HG02885 (cell line): ENCODE results near the gene ZSWIM1.
"Not testable (repeated sequence)": the region's sequence is repeated elsewhere in the genome, so short reads cannot be mapped to it uniquely, and the experiment has no call there.

Source experiments
- ATAC-seq: cut with Tn5 transposase; IDR thresholded peaks from one replicate; pipeline ENCODE4 v1.9.1; 2021; ENCODE audit warnings: mild to moderate bottlenecking; ENCODE audit not compliant: unreplicated experiment, poor library complexity

The ZSWIM1 gene

DNA sequence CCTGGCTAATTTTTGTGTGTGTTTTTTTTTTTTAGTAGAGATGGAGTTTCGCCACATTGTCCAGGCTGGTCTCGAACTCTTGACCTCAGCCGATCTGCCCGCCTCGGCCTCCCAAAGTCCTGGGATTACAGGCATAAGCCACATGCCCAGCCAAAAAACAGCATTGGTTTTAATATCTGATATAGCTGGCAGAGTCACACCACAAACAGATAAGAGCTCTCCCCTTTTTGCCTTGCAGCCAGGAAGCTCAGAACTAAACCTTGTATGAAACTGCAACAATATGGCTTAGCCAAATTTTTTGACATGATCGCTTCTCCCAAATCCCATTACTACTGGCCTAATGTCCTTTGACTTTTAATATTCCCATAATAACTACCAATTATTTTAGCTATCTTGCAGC, 28.7 kb upstream of the ZSWIM1 start:
- no peak for ATAC-seq

DNA sequence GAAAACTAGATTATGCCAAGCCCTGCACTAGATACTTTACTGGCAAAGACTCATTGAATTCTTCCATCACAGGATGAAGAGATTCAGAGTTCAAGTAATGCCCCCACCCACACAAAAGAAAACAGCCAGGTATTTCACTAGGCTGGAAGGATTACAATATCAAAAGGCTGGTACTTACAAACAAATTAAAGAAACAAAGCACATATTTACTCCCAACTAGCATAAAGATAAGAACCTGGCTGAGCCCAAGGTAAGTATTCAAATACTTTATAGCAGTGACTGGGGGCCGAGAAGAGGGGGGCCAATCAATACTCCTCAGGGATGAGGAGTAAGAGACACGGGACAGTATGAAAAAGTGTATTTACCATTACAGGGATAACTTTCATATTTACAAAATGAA, 27.5 kb upstream of the ZSWIM1 start:
- no peak for ATAC-seq

DNA sequence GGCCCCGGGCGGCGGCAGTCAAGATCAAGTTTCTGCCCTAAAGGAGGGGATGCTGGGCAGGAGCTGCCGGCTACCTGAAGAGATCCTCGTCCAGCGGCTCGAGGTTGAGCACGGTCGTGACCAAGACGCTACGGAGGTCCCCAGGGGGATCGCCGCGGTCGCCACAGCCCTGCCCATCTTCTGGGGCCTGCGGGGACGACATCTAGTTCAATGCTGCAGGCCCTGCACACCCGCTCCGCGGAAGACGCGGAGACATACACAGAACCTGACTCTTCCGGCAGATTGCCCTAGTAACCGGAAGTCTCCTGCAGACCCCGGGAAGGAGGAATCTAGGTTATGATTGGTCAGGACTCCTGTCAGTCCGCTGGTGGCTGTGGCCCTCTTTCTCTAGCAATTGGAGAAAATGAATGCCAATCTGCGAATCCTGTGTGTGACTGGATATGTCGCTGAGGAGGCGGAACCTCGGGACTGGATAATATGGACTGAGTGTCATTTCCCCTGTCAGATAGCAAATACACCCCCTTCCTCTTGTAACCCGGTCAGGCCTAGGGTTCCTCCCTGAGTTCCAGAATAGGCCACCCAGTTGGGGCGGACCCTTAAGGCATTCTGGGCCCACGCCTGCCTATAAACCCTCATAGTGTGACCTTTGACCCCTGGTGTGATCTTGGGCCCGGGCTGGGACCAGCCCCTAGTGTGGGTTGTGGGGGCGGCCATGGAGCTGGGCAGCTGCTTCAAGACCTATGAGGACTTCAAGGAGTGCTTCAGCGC, 23.7 kb upstream of the ZSWIM1 start, which contains the start of the genes ACOT8 and ZSWIM3:
TSS of gene ACOT8 (minus strand) at position 279 of the 768 bp plus-strand sequence. CDS start at position 202, 77 bp downstream.
TSS of gene ZSWIM3 (plus strand) at position 501 of the 768 bp plus-strand sequence. CDS start at position 713, 212 bp downstream.
- ATAC-seq, result peak; percentile 93

DNA sequence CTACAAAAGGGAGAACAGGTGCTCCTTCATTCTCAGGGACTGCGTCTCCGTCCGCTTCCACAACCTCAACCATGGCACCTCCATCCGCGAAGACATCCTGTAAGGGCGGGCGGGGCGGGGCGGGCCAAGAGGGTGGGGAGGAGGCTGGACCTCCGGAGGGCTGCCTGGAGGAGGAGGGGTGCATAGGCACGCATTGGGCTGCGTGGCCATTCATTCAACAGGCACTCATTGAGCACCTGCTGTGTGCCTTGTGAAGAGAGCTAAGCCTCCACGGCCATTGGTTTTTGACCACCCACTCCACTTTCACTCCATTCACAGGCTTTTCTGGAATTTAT, 23.2 kb upstream of the ZSWIM1 start:
- peak; percentile 20 for ATAC-seq

DNA sequence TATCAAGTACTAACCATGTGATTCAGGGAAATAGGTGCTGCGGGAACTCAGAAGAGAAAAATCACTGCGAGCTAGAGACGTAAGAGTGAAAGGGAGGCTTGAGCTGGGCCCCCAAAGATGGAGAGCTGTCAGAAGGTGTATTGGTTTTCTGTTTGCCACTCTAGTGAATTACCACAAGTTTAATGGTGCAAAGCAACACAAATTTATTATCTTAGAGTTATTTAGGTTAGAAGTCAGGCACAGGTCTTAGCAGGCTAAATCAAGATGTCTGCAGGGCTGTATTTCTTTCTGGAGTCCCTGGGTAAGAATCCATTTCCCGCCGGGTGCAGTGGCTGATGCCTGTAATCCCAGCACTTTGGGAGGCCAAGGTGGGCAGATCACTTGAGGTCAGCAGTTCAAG, 21.1 kb upstream of the ZSWIM1 start:
- ATAC-seq, result no peak

DNA sequence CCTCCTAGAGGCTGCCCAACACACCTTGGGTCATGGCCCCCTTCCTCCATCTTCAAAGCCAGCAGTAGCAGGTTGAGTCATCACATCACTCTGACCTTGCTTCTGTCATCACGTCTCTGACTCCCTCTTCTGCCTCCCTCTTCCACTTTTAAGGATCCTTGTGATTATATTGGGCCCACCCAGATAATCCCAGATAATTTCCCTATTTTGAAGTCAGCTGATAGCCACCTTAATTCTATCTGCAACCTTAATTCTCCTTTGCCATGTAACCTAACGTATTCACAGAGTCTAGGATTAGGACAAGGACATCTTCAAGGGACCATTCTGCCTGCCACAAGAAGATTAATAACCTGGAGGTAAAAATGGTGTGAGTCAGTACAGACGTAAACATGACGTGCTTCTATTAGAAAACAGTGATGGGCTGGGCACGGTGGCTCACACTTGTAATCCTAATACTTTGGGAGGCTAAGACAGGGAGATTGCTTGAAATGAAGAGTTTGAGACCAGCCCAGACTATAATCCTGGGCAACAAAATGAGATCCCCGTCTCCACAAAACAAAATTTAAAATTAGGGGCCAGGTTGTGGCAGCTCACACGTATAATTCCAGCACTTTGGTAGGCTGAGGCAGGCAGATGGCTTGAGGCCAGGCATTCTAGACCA, 20.3 kb upstream of the ZSWIM1 start:
- no peak for ATAC-seq

DNA sequence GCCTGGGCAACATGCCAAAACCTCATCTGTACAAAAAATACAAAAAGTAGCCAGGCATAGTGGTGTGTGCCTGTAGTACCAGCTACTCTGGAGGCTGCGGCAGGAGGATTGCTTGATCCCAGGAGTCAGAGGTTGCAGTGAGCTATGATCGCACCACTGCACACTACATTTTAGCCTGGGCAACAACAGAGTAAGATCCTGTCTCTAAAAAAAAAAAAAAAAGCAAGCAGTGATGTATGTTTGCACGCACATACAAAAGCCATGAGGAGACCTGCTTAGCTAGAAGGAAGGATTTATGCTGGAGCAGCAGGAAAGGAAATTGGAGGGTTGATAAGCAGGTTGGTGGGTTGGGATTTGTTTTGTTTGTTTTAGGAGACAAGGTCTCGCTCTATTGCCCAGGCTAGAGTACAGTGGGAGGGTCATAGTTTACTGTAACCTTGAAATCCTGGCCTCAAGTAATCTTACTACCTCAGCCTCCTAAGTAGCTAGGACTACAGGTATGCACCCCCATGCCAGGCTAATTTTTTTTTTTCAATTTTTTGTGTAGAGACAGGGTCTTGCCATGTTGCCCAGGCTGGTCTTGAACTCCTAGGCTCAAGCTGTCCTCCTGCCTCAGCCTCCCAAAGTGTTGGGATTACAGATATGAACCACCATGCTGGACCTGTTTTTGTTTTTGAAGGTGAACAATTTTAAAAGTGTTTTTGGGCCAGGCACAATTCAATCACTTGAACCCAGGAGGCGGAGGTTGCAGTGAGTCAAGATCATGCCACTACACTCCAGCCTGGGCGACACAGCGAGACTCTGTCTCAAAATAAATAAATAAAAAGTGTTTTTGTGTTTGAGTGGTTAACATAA, 19.6 kb upstream of the ZSWIM1 start:
- ATAC-seq, result no peak

DNA sequence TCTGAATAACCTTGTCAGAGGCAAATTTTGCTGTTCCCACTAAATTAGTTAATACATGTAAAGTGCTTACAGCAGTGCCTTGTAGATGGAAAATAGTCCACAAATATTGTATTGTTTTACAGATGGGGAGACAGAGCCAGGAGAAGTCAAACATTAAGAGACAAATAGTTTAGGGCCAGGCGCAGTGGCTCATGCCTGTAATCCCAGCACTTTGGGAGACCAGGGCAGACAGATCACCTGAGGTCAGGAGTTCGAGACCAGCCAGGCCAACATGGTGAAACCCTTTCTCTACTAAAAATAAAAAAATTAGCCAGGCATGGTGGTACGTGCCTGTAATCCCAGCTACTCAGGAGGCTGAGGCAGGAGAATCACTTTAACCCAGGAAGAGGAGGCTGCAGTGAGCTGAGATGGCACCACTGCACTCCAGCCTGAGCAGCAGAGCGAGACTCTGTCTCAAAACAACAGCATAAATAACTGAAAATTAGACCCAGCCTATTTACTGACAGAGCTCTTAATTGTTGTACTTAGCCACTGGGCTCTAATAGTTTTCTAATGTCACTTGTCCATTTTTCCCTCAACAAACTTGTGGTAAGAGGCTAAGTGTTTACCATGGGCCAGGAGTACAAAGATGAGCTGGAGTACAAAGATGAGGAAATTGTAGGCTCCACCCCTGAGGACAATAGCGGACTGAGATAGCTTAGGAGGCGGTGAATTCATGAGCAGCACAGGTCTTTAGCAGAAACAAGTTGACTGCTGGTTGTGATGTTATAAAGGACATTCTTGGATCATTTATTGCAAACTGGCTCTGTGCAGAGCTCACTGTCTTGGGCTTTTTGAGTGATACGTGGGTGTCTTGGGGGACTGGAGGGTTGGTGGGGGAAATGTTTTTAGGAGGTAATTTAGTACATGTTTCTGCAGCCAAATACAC, 17.2 kb upstream of the ZSWIM1 start:
- ATAC-seq, result no peak

DNA sequence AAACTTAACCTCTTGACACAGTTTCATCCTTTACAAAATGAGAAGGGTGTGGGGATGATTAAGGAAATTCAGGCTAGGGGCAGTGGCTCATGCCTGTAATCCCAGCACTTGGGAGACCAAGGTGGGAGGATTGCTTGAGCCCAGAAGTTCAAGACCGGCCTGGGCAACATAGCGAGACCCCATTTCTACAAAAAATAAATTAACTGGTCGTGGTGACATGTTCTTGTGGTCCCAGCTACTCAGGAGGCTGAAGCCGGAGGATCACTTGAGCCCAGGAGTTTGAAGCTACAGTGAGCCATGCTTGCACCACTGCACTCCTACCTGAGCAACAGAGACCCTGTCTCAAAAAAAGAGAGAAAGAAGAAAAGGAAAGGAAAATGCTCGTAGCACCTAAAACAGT, 14.6 kb upstream of the ZSWIM1 start:
- no peak for ATAC-seq

DNA sequence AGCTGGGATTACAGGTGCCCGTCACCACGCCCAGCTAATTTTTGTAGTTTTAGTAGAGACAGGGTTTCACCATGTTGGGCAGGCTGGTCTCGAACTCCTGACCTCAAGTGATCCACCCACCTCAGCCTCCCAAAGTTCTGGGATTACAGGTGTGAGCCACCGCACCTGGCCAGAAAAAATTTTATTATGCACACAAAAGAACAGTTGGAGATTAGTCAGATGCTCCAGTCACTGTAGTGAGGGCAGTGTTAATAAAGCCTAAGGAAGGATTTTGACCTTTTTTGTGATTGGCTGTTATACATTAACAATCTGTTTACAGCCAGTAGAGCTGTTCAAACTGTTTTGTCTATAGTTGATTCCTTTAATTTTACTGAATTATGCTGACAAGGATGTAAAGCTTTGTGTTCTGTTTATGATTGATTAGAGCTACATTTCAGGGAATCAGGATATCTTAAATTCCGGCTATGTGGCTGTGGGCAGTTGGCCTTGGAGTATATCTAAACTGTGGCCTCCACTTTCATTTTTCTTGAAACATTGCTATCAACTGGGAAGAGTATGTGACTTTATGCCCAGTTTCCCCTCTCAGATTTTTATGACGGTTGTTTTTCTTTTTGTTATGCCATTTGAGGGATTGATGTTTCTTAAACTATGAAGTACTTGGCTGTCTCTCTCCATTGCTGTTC, 13.8 kb upstream of the ZSWIM1 start:
- no peak for ATAC-seq

DNA sequence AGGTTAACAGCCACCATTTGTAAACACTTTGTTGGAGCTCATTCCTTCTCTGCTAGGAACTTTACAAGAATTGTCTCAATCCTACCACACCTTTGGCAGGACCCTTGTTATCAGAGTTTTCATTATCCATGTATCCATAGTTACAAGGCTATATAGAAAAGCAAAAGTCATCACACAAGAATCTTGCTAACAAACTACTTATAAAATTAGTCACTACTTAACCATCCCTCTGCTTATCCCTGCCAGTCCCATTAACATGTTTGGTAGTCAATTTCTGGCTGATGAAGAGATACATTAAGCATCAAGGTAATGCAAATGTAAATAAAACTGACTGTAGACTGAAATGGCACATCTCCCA, 13.2 kb upstream of the ZSWIM1 start:
- ATAC-seq, result no peak

DNA sequence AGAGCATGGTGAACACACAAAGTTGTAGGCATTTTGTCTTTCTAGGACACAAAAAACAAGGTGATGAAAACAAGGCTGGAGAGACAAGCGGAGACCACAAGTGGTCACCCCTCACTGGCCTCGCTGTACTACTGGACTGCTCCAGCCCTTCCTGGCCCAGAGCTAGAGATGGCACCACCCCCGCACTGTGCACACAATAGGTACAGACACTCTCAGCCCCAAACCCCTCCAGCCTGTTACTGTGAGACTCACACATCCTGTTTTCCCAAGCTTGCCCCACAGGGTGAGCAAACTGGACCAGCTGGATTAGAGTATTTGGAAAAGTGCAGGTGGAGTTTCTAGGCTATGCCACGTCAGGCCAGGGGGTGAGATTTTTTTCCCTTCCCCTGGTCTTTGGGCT, 8.4 kb upstream of the ZSWIM1 start:
- ATAC-seq, result no peak

DNA sequence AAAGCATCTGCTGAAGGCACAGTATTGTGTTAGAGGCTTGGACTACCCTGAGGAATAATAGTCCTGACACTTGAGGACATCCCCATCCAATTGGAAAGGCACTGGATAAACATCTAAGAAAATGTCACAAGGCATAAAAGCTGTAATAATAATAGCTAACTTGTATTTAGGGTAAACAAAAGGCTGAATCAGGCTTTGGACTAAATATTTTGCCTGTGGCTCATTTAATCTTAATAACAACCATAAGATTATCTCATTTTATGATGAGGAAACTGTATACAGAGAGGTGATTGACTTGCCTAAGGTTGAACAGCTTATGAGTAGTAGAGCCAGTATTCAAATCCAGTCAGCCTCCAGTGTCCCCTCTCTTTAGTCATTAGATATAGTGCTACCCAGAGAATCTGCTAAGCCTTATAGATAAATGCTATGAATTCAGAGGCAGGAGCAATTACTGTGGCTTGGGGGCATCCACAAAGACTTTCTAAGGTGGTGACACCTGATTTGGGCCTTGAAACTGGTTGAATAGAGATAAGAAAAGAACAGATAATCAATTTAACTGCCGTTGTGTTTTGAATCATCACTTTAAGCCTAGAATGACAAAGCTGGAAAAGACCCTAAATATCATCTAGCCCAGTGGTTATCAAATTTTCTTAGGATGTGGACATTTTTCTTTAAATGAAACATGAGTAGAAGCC, 7.5 kb upstream of the ZSWIM1 start:
- ATAC-seq, result no peak

DNA sequence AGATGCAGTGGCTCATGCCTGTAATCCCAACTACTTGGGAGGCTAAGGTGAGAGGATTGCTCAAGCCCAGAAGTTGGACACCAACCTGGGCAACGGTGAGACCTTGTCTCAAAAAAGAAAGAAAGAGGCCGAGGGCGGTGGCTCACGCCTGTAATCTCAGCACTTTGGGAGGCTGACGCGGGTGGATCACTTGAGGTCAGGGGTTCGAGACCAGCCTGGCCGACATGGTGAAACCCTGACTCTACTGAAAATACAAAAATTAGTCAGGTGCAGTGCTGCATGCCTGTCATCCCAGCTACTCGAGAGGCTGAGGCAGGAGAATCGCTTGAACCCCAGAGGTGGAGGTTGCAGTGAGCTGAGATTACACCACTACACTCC, 6.9 kb upstream of the ZSWIM1 start:
- not testable (repeated sequence) for ATAC-seq

DNA sequence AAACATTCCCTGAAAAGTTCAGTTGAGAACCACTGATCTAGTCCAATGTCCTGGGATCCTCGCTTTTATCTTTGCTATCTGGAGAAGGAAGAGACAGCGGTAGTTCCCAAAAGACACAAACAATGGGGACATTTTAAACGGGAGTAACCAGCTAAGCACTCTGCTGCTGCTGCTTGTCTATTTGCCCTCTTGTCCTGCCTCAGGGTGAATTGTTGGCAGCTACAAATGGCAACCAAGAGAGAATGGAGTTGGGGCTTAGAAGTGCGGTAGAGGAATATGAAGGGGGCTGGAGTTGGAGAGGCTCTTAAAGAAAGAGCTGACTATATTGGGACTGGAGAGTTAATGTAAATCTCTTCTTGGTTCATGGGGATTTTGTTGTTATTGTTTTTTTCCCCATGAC, 6.5 kb upstream of the ZSWIM1 start:
- ATAC-seq, result no peak

DNA sequence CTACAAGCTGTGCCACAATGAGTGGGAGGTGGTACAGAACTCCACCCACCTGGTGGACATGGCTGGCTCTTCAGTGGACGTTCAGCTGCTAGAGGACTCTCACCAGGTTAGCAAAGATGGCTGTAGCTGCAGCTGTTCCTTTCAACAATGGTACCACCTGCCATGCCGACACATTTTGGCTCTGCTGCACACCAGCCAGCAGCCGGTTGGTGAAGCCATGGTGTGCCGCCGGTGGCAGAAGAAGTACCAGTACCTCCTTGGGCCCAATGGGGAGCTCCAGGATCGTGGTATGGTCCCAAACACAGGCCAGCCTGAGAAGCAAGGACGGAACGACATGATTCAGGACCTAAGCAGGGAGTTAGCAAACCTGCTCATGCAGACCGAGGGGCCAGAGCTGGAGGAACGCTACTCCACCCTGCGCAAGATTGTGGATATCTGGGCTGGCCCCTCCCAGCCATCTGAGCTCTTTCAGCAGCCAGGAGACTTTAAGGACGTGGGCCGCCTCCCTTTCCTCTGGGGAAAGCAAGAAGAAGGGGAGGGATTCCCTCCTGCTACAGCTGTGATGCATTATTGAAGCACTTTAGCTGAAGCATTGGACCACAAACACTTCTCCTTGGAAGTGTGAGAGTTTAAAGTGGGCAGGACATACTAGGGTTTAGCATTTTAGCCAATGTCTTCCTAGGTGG, 2.8 kb upstream of the ZSWIM1 start:
- no peak for ATAC-seq

DNA sequence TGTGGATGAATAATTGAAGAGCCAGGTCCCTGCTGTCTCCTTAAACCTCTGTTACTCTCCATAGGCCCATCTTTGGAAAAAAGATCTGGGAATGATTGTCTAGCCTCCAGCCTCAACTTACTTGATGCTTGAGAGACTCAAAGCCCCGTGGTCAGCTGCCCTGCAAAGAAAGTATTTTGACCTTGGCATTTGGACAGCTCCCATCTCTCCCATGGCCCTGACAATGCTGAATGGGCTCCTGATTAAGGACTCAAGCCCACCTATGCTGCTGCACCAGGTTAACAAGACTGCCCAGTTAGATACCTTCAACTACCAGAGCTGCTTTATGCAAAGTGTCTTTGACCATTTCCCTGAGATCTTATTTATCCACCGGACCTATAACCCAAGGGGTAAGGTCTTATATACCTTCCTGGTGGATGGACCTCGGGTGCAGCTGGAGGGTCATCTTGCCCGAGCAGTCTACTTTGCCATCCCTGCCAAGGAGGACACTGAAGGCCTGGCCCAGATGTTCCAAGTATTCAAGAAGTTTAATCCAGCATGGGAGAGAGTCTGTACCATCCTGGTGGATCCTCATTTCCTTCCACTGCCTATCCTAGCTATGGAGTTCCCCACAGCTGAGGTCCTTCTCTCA, 1.6 kb downstream of the ZSWIM1 start:
- no peak for ATAC-seq

DNA sequence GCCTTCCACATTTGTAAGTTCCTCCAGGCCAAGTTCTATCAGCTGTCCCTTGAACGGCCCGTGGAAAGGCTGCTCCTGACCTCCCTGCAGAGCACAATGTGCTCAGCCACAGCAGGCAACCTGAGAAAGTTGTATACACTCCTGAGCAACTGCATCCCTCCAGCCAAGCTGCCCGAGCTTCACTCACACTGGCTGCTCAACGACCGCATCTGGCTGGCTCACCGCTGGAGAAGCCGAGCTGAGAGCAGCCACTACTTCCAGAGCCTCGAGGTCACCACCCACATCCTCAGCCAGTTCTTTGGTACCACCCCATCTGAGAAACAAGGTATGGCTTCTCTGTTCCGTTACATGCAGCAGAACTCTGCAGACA, 2.1 kb downstream of the ZSWIM1 start:
- no peak for ATAC-seq
